NCI-H82 (cell line): ENCODE measurements around the gene SORCS2.

Experiments
- DNase-seq: peaks from one replicate; lab custom pipeline; 2025; lab: John Stamatoyannopoulos, UW

Gene SORCS2

GRCh38 chr4:7672601-7673000 is 480.3 kb downstream of the SORCS2 start:
- no peak for DNase-seq

- DNase-seq = no peak
These were observed 480.8 kb downstream of the SORCS2 start for GRCh38 chr4:7673121-7673520.

GRCh38 chr4:7674706-7675105 is 482.4 kb downstream of the SORCS2 start:
- DNase-seq = no peak

GRCh38 chr4:7675136-7675535 is 482.8 kb downstream of the SORCS2 start:
- no peak for DNase-seq

GRCh38 chr4:7675612-7676320 is 483.4 kb downstream of the SORCS2 start:
- no peak for DNase-seq

GRCh38 chr4:7676398-7676922 is 484.1 kb downstream of the SORCS2 start:
- DNase-seq = no peak

GRCh38 chr4:7677086-7677485 is 484.7 kb downstream of the SORCS2 start:
- DNase-seq = no peak

GRCh38 chr4:7677799-7678301 is 485.5 kb downstream of the SORCS2 start:
- no peak for DNase-seq

- no peak for DNase-seq
These were observed 486.0 kb downstream of the SORCS2 start for GRCh38 chr4:7678318-7678852.

GRCh38 chr4:7679406-7680040 is 487.2 kb downstream of the SORCS2 start:
- DNase-seq = peak; percentile 6

- DNase-seq = no peak
These were observed 487.8 kb downstream of the SORCS2 start for GRCh38 chr4:7680106-7680505.

GRCh38 chr4:7680731-7681130 is 488.4 kb downstream of the SORCS2 start:
- no peak for DNase-seq

- DNase-seq = no peak
These were observed 490.9 kb downstream of the SORCS2 start for GRCh38 chr4:7683126-7683703.

- no peak for DNase-seq
These were observed 492.0 kb downstream of the SORCS2 start for GRCh38 chr4:7684294-7684693.

GRCh38 chr4:7686070-7686870 is 493.9 kb downstream of the SORCS2 start:
- DNase-seq = no peak

- no peak for DNase-seq
These were observed 494.7 kb downstream of the SORCS2 start for GRCh38 chr4:7687006-7687405.

GRCh38 chr4:7687796-7688195 is 495.5 kb downstream of the SORCS2 start:
- no peak for DNase-seq

- DNase-seq = no peak
These were observed 497.7 kb downstream of the SORCS2 start for GRCh38 chr4:7689773-7690693.

- no peak for DNase-seq
These were observed 498.7 kb downstream of the SORCS2 start for GRCh38 chr4:7691061-7691460.

GRCh38 chr4:7691982-7692381 is 499.6 kb downstream of the SORCS2 start:
- DNase-seq = no peak
